Epithelial cell of esophagus (primary cell): ENCODE results near the gene MYLK4.

ENCODE experiments used
- DNase-seq: peaks from one replicate; pipeline ENCODE4 v3.0.0; 2010; ENCODE audit warnings: low read depth
- H3K4me3 ChIP-seq: 2 replicates; pipeline ENCODE4 v1.5.1; 2011; ENCODE audit warnings: mild to moderate bottlenecking, low read length, control low read depth
- CTCF ChIP-seq: IDR thresholded peaks from 2 replicates; pipeline ENCODE4 v1.5.1; 2011; ENCODE audit warnings: low read depth, mild to moderate bottlenecking, low read length, control low read depth, inconsistent platforms; ENCODE audit not compliant: insufficient read depth; ENCODE audit errors: missing control alignments

Gene MYLK4

GRCh38 chr6:2624177-2624576, 126.5 kb downstream of the MYLK4 start:
- no peak overlapping the region for H3K4me3 ChIP-seq
- TF ChIP-seq CTCF = no peak
- no peak for DNase-seq

GRCh38 chr6:2623295-2623694, 127.4 kb downstream of the MYLK4 start:
- no peak for TF ChIP-seq CTCF
- peak; percentile 17 for DNase-seq
- H3K4me3 ChIP-seq = no peak overlapping the region

- DNase-seq = no peak
- no peak overlapping the region for H3K4me3 ChIP-seq
- TF ChIP-seq CTCF = no peak
These were observed 128.1 kb downstream of the MYLK4 start for GRCh38 chr6:2622671-2623070.

- no peak for TF ChIP-seq CTCF
- DNase-seq = no peak
- no peak overlapping the region for H3K4me3 ChIP-seq
These were observed 131.1 kb downstream of the MYLK4 start for GRCh38 chr6:2619651-2620050.

- no peak overlapping the region for H3K4me3 ChIP-seq
- TF ChIP-seq CTCF = no peak
- DNase-seq = no peak
These were observed 133.0 kb downstream of the MYLK4 start for GRCh38 chr6:2617729-2618128.

- no peak overlapping the region for H3K4me3 ChIP-seq
- DNase-seq = peak; percentile 36
These were observed 133.9 kb downstream of the MYLK4 start for GRCh38 chr6:2616811-2617210.

More at GRCh38 chr6:2616811-2617210, 133.9 kb downstream of the MYLK4 start:
- TF ChIP-seq CTCF = no peak
